ENCODE measurements around the gene NPDC1. TPM values are rescaled to one million over a fixed set of nuclear protein-coding genes. Genes with fewer than 3 reads are reported as not detected.

Gene NPDC1
- total RNA-seq, 1 experiment from 2014 or later = 89.8 TPM

DNA sequence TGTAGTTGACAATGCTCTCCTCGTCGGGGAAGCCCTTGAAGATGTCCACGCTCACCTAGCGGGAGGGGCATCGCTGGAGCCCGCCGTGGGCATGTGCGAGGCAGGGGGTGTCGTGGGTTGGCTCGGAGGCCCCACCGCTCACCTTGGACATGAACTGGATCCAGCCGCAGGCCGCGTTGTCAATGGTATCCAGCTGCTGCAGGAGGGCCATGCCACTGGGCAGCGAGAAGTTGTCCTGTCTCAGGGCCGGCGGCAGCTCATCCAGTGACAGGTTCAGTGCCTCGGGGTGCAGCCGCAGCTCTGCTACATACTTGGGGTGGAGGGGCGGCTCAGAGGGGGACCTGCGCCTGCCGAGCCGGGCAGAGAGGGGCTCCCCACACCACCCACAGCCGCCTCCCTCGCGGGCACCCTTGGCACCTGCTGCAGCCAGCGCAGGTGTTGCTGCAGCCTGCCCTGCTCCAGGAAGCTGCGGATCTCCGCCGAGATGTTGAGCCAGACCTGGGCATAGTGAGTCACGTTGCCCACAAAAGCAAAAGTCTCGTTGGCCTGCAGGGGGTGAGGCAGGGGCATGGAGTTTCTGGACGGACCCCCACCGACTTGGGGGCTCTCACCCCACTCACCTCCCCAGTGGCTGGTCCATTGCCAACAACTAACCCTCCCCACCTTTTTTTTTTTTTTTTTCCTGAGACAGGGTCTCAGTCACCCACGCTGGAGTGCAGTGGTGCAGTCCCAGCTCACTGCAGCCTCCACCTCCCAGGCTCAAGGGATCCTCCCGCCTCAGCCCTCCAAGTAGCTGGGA, 27.0 kb downstream of the NPDC1 start:
- TF ChIP-seq, protein P1, sequence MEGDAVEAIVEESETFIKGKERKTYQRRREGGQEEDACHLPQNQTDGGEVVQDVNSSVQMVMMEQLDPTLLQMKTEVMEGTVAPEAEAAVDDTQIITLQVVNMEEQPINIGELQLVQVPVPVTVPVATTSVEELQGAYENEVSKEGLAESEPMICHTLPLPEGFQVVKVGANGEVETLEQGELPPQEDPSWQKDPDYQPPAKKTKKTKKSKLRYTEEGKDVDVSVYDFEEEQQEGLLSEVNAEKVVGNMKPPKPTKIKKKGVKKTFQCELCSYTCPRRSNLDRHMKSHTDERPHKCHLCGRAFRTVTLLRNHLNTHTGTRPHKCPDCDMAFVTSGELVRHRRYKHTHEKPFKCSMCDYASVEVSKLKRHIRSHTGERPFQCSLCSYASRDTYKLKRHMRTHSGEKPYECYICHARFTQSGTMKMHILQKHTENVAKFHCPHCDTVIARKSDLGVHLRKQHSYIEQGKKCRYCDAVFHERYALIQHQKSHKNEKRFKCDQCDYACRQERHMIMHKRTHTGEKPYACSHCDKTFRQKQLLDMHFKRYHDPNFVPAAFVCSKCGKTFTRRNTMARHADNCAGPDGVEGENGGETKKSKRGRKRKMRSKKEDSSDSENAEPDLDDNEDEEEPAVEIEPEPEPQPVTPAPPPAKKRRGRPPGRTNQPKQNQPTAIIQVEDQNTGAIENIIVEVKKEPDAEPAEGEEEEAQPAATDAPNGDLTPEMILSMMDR (conservative IDR thresholded peaks at IDR 0.05) = no peak
- TF ChIP-seq EZH2 (IDR thresholded peaks at IDR 0.05; ENCODE audit: low read depth) = no peak
- POLR2A ChIA-PET (ENCODE audit: unreplicated experiment) = no interaction called here
- Histone ChIP-seq H4K20me1 (ENCODE audit: insufficient read depth) (no peaks in the 10 kb centered on the region; the same call in 1 of the 2 replicates), H3K4me2 (no peak overlapping the region), H3K9me2 (ENCODE audit: insufficient read depth) (no peaks in the 10 kb centered on the region), H3K27me3 (ENCODE audit: insufficient read depth, low read depth) (no peaks in the 10 kb centered on the region), H3K4me1 (replicated peaks; ENCODE audit: insufficient read depth) (no peaks in the 10 kb centered on the region), H3K9me3 (ENCODE audit: insufficient read depth, low read depth) (no peaks in the 10 kb centered on the region), H2AFZ (no peak overlapping the region), H3K4me3 (no peak overlapping the region), H3K36me3 (ENCODE audit: low read depth) (no peaks in the 10 kb centered on the region), H3K79me2 (ENCODE audit: low read depth) (no peaks in the 10 kb centered on the region), H3F3A (ENCODE audit: insufficient read depth, low read depth) (peaks cover 7% of the 10 kb centered on the region; the same call in 1 of the 2 replicates), H3K27ac (no peak overlapping the region)
- CTCF ChIA-PET = interaction anchor here (0.7 kb wide), 1 partner anchor 177 kb away, joined by 12 read pairs; the partner anchor contains the start of gene AJM1
- intact Hi-C loops (cut with micrococcal nuclease; ENCODE audit: unreplicated experiment) = no loop called here
- no peak for DNase-seq
- no TSS peak for BruUV-seq (replicated peaks)

DNA sequence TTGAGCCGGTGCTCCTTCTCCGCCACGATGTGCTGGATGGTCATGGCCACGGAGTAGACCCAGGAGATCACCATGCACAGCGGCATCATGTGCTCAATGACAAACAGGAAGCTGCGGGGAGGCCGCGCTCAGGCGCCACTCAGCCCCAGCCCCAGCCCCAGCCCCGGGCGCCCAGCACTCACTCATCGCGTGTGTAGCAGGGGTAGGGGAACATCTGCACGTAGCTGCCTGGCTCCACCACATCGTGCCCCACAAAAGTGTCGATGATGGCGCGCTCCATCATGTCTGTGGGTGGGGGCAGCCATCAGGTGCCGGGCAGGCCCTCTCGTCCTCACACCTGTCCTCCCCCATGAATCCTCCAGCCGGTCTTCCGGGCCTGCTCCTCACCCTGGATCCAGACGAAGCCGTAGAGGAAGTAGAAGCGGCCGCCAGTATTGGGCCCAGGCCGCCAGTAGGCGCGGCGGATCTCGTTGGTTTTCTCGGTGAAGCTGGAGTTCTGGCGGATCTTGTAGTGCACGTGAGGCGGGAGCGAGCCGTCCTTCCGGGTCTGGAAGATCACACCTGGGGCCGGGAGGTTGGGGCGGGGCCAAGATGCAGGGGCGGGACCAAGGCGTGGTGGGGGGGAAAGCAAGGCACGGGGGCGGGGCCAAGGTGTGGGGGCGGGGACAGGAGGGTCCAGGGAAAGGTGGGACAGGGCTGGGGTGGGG, 28.0 kb downstream of the NPDC1 start:
- peaks cover 7% of the 10 kb centered on the region; the same call in 1 of the 2 replicates for H3F3A ChIP-seq (ENCODE audit: insufficient read depth, low read depth)
- BruUV-seq (replicated peaks) = no TSS peak
- H3K27ac ChIP-seq = no peak overlapping the region
- DNase-seq = no peak
- H3K4me1 ChIP-seq (replicated peaks; ENCODE audit: insufficient read depth) = no peaks in the 10 kb centered on the region
- no peak overlapping the region for H3K4me3 ChIP-seq
- TF ChIP-seq, protein P1 (conservative IDR thresholded peaks at IDR 0.05) = no peak
- no peak for TF ChIP-seq EZH2 (IDR thresholded peaks at IDR 0.05; ENCODE audit: low read depth)
- ChIA-PET CTCF (no interaction called here), POLR2A (ENCODE audit: unreplicated experiment) (no interaction called here)
- no peaks in the 10 kb centered on the region for H3K79me2 ChIP-seq (ENCODE audit: low read depth)
- H3K36me3 ChIP-seq (ENCODE audit: low read depth) = no peaks in the 10 kb centered on the region
- no peaks in the 10 kb centered on the region for H3K27me3 ChIP-seq (ENCODE audit: insufficient read depth, low read depth)
- no peak overlapping the region for H3K4me2 ChIP-seq
- no peaks in the 10 kb centered on the region for H3K9me2 ChIP-seq (ENCODE audit: insufficient read depth)
- intact Hi-C loops (cut with micrococcal nuclease; ENCODE audit: unreplicated experiment) = no loop called here
- no peak overlapping the region for H2AFZ ChIP-seq
- no peaks in the 10 kb centered on the region for H3K9me3 ChIP-seq (ENCODE audit: insufficient read depth, low read depth)
- H4K20me1 ChIP-seq (ENCODE audit: insufficient read depth) = no peaks in the 10 kb centered on the region; the same call in 1 of the 2 replicates

DNA sequence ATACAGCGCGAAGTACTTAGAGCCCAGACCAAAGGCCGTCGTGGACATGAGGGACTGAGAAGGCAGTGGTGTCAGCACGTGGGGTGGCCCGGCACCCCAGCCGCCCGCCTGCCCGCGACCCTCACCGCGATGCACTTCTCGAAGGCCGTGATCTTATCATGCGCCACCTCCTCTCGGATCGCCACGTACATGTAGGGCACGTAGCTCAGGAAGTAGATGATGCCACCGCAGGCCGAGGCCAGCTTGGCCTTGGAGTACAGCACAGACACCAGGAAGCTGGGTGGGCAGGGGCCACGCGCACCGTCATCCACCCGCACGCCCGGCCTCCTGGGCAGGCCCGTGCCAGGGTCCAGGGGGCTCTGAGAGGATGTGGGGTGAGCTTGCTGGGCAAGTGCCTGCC, 28.9 kb downstream of the NPDC1 start:
- no peaks in the 10 kb centered on the region for H3K27me3 ChIP-seq (ENCODE audit: insufficient read depth, low read depth)
- TF ChIP-seq EZH2 (IDR thresholded peaks at IDR 0.05; ENCODE audit: low read depth) = no peak
- TF ChIP-seq, protein P1 (conservative IDR thresholded peaks at IDR 0.05) = no peak
- no peaks in the 10 kb centered on the region for H3K79me2 ChIP-seq (ENCODE audit: low read depth)
- no peak overlapping the region for H3K4me3 ChIP-seq
- H3K9me2 ChIP-seq (ENCODE audit: insufficient read depth) = no peaks in the 10 kb centered on the region
- peaks cover 7% of the 10 kb centered on the region; the same call in 1 of the 2 replicates for H3F3A ChIP-seq (ENCODE audit: insufficient read depth, low read depth)
- H2AFZ ChIP-seq = no peak overlapping the region
- no peaks in the 10 kb centered on the region; the same call in 1 of the 2 replicates for H4K20me1 ChIP-seq (ENCODE audit: insufficient read depth)
- no peaks in the 10 kb centered on the region for H3K4me1 ChIP-seq (replicated peaks; ENCODE audit: insufficient read depth)
- H3K9me3 ChIP-seq (ENCODE audit: insufficient read depth, low read depth) = no peaks in the 10 kb centered on the region
- BruUV-seq (replicated peaks) = no TSS peak
- POLR2A ChIA-PET (ENCODE audit: unreplicated experiment) = no interaction called here
- no peaks in the 10 kb centered on the region for H3K36me3 ChIP-seq (ENCODE audit: low read depth)
- H3K27ac ChIP-seq = no peak overlapping the region
- no peak for DNase-seq
- intact Hi-C loops (cut with micrococcal nuclease; ENCODE audit: unreplicated experiment) = no loop called here
- no peak overlapping the region for H3K4me2 ChIP-seq
- CTCF ChIA-PET = no interaction called here
